ENCODE data around the gene SRGAP3.

Gene SRGAP3

GRCh38 chr3:9155028-9155427, 94.4 kb downstream of the SRGAP3 start:
- Mint-ChIP-seq H3K27ac (no peak overlapping the region), H3K4me1 (no peaks in the 10 kb centered on the region), H3K27me3 (no peaks in the 10 kb centered on the region), H3K4me3 (no peak overlapping the region), H3K9me3 (peaks cover 21% of the 10 kb centered on the region), H3K36me3 (ENCODE audit: low read depth) (peaks cover 10% of the 10 kb centered on the region)
- ATAC-seq (no peak), DNase-seq (no peak)

GRCh38 chr3:9153904-9154619, 95.4 kb downstream of the SRGAP3 start:
- Mint-ChIP-seq H3K27me3 (no peaks in the 10 kb centered on the region), H3K9me3 (peaks cover 25% of the 10 kb centered on the region), H3K27ac (no peak overlapping the region), H3K36me3 (ENCODE audit: low read depth) (peaks cover 12% of the 10 kb centered on the region), H3K4me3 (no peak overlapping the region), H3K4me1 (no peaks in the 10 kb centered on the region)
- no peak for DNase-seq
- ATAC-seq, result no peak

GRCh38 chr3:9151240-9151639, 98.2 kb downstream of the SRGAP3 start:
- no peak overlapping the region for H3K27ac Mint-ChIP-seq

GRCh38 chr3:9149566-9149965, 99.9 kb downstream of the SRGAP3 start:
- Mint-ChIP-seq H3K4me3 (no peak overlapping the region), H3K9me3 (peaks cover 25% of the 10 kb centered on the region), H3K27me3 (no peaks in the 10 kb centered on the region), H3K27ac (no peak overlapping the region), H3K4me1 (no peaks in the 10 kb centered on the region), H3K36me3 (ENCODE audit: low read depth) (peaks cover 12% of the 10 kb centered on the region)
- ATAC-seq, result no peak
- no peak for DNase-seq

More at GRCh38 chr3:9151240-9151639, 98.2 kb downstream of the SRGAP3 start:
- Mint-ChIP-seq H3K9me3 (peaks cover 25% of the 10 kb centered on the region), H3K36me3 (ENCODE audit: low read depth) (peaks cover 12% of the 10 kb centered on the region), H3K27me3 (no peaks in the 10 kb centered on the region), H3K4me3 (no peak overlapping the region), H3K4me1 (no peaks in the 10 kb centered on the region)
- no peak for ATAC-seq
- no peak for DNase-seq

GRCh38 chr3:9147896-9148266, 101.6 kb downstream of the SRGAP3 start:
- H3K4me1 Mint-ChIP-seq, result no peaks in the 10 kb centered on the region
- ATAC-seq, result no peak
- H3K9me3 Mint-ChIP-seq, result peaks cover 25% of the 10 kb centered on the region
- H3K4me3 Mint-ChIP-seq, result no peak overlapping the region
- no peak overlapping the region for H3K27ac Mint-ChIP-seq
- H3K27me3 Mint-ChIP-seq, result no peaks in the 10 kb centered on the region
- DNase-seq, result no peak
- peaks cover 12% of the 10 kb centered on the region for H3K36me3 Mint-ChIP-seq (ENCODE audit: low read depth)

- peaks cover 25% of the 10 kb centered on the region for H3K9me3 Mint-ChIP-seq
- H3K27me3 Mint-ChIP-seq, result no peaks in the 10 kb centered on the region
- H3K36me3 Mint-ChIP-seq (ENCODE audit: low read depth), result peaks cover 12% of the 10 kb centered on the region
- ATAC-seq (no peak), DNase-seq (no peak)
- H3K4me3 Mint-ChIP-seq, result no peak overlapping the region
- H3K27ac Mint-ChIP-seq, result no peak overlapping the region
- H3K4me1 Mint-ChIP-seq, result no peaks in the 10 kb centered on the region
These were observed 102.1 kb downstream of the SRGAP3 start for GRCh38 chr3:9147215-9147895.

GRCh38 chr3:9146367-9147071, 102.9 kb downstream of the SRGAP3 start:
- no peak for ATAC-seq
- Mint-ChIP-seq H3K36me3 (ENCODE audit: low read depth) (peaks cover 12% of the 10 kb centered on the region), H3K27me3 (no peaks in the 10 kb centered on the region)

GRCh38 chr3:9143184-9143583, 106.3 kb downstream of the SRGAP3 start:
- no peaks in the 10 kb centered on the region for H3K9me3 Mint-ChIP-seq
- no peaks in the 10 kb centered on the region for H3K4me1 Mint-ChIP-seq
- ATAC-seq (no peak), DNase-seq (no peak)
- H3K36me3 Mint-ChIP-seq (ENCODE audit: low read depth), result no peaks in the 10 kb centered on the region
- peaks cover 10% of the 10 kb centered on the region for H3K27me3 Mint-ChIP-seq
- no peak overlapping the region for H3K4me3 Mint-ChIP-seq
- no peak overlapping the region for H3K27ac Mint-ChIP-seq

More at GRCh38 chr3:9146367-9147071, 102.9 kb downstream of the SRGAP3 start:
- Mint-ChIP-seq H3K9me3 (peaks cover 19% of the 10 kb centered on the region), H3K4me1 (no peaks in the 10 kb centered on the region), H3K4me3 (no peak overlapping the region), H3K27ac (no peak overlapping the region)
- DNase-seq, result no peak

GRCh38 chr3:9142362-9142761, 107.1 kb downstream of the SRGAP3 start:
- DNase-seq (no peak), ATAC-seq (no peak)
- Mint-ChIP-seq H3K36me3 (ENCODE audit: low read depth) (no peaks in the 10 kb centered on the region), H3K4me1 (no peaks in the 10 kb centered on the region), H3K4me3 (no peak overlapping the region), H3K27ac (no peak overlapping the region), H3K27me3 (peaks cover 18% of the 10 kb centered on the region), H3K9me3 (no peaks in the 10 kb centered on the region)

GRCh38 chr3:9141928-9142289, 107.5 kb downstream of the SRGAP3 start:
- ATAC-seq (no peak), DNase-seq (no peak)
- Mint-ChIP-seq H3K36me3 (ENCODE audit: low read depth) (no peaks in the 10 kb centered on the region), H3K9me3 (no peaks in the 10 kb centered on the region), H3K4me1 (no peaks in the 10 kb centered on the region), H3K4me3 (no peak overlapping the region), H3K27me3 (peaks cover 23% of the 10 kb centered on the region), H3K27ac (no peak overlapping the region)

- Mint-ChIP-seq H3K36me3 (ENCODE audit: low read depth) (no peaks in the 10 kb centered on the region), H3K4me1 (no peaks in the 10 kb centered on the region), H3K4me3 (no peak overlapping the region), H3K9me3 (no peaks in the 10 kb centered on the region), H3K27me3 (peaks cover 32% of the 10 kb centered on the region), H3K27ac (no peak overlapping the region)
- DNase-seq (no peak), ATAC-seq (no peak)
These were observed 110.1 kb downstream of the SRGAP3 start for GRCh38 chr3:9139366-9139765.

GRCh38 chr3:9137676-9138075, 111.8 kb downstream of the SRGAP3 start:
- Mint-ChIP-seq H3K4me3 (no peak overlapping the region), H3K4me1 (no peaks in the 10 kb centered on the region), H3K9me3 (no peaks in the 10 kb centered on the region), H3K27ac (no peak overlapping the region), H3K27me3 (peaks cover 32% of the 10 kb centered on the region), H3K36me3 (ENCODE audit: low read depth) (no peaks in the 10 kb centered on the region)
- no peak for DNase-seq
- ATAC-seq, result no peak

GRCh38 chr3:9136746-9137465, 112.5 kb downstream of the SRGAP3 start:
- H3K9me3 Mint-ChIP-seq, result no peaks in the 10 kb centered on the region
- H3K4me3 Mint-ChIP-seq, result no peak overlapping the region
- peaks cover 32% of the 10 kb centered on the region for H3K27me3 Mint-ChIP-seq
- H3K4me1 Mint-ChIP-seq, result no peaks in the 10 kb centered on the region
- H3K27ac Mint-ChIP-seq, result no peak overlapping the region
- ATAC-seq, result no peak
- no peaks in the 10 kb centered on the region for H3K36me3 Mint-ChIP-seq (ENCODE audit: low read depth)
- no peak for DNase-seq

GRCh38 chr3:9135930-9136525, 113.4 kb downstream of the SRGAP3 start:
- DNase-seq (no peak), ATAC-seq (peak; percentile 54)
- Mint-ChIP-seq H3K27me3 (peaks cover 32% of the 10 kb centered on the region), H3K4me3 (no peak overlapping the region), H3K36me3 (ENCODE audit: low read depth) (no peaks in the 10 kb centered on the region), H3K27ac (no peak overlapping the region), H3K4me1 (no peaks in the 10 kb centered on the region), H3K9me3 (no peaks in the 10 kb centered on the region)

All from activated naive CD8-positive, alpha-beta T cell treated with anti-CD3 and anti-CD28 coated beads, Interleukin-2, amount 50 U/mL, for 24 hours (primary cell).